ENCODE results near the gene RPGRIP1L. TPM values are rescaled to one million over a fixed set of nuclear protein-coding genes. Genes with fewer than 3 reads are reported as not detected.

The RPGRIP1L gene
- total and polyA plus RNA-seq, 2 donors from 2014 or later, result 4.3 to 10.2 TPM

DNA sequence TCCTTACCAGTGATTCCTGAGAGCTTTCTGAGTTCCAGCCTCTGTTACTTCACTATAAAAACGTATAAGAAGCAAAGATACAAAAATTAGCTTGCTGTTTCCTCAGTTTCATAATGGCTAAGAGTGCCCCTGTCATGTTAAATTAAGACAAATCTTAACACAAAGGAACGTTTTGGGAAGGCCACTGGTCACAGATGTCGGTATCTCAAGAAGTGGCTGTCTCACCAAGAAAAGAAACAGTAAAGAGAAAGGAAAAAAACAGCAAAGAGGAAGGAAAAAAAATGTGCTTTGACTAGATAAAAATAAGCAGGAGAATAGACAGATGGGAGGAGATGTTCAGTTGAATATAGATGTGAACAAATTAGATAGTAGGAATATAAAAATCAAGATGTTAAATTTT lies 105.9 kb downstream of the RPGRIP1L start:
- no peak for DNase-seq
- Histone ChIP-seq H3K27ac (ENCODE audit: low read depth in 2 of 2, low read length in 2 of 2) (no peak overlapping the region), H3K9ac (ENCODE audit: low read length in 3 of 3) (no peak overlapping the region), H3K9me3 (ENCODE audit: control insufficient read depth in 2 of 3, insufficient read depth in 1 of 3, low read length in 3 of 3) (peaks cover 0 to 3% (median 2%) of the 10 kb centered on the region in 3 donors), H3K4me3 (ENCODE audit: low read length in 3 of 3) (no peak overlapping the region), H3K36me3 (ENCODE audit: control insufficient read depth in 2 of 3, insufficient read depth in 3 of 3, low read length in 3 of 3) (no peaks in the 10 kb centered on the region), H3K4me1 (ENCODE audit: control insufficient read depth in 2 of 3, insufficient read depth in 2 of 3, low read depth in 1 of 3, low read length in 3 of 3) (no peaks in the 10 kb centered on the region), H3K27me3 (ENCODE audit: control insufficient read depth, insufficient read depth, low read length) (no peaks in the 10 kb centered on the region)
- intact Hi-C loops (cut with DNase I), result no loop called here
- FAIRE-seq, result no peak
- TF ChIP-seq, protein P1, sequence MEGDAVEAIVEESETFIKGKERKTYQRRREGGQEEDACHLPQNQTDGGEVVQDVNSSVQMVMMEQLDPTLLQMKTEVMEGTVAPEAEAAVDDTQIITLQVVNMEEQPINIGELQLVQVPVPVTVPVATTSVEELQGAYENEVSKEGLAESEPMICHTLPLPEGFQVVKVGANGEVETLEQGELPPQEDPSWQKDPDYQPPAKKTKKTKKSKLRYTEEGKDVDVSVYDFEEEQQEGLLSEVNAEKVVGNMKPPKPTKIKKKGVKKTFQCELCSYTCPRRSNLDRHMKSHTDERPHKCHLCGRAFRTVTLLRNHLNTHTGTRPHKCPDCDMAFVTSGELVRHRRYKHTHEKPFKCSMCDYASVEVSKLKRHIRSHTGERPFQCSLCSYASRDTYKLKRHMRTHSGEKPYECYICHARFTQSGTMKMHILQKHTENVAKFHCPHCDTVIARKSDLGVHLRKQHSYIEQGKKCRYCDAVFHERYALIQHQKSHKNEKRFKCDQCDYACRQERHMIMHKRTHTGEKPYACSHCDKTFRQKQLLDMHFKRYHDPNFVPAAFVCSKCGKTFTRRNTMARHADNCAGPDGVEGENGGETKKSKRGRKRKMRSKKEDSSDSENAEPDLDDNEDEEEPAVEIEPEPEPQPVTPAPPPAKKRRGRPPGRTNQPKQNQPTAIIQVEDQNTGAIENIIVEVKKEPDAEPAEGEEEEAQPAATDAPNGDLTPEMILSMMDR (IDR thresholded peaks at IDR 0.05; ENCODE audit: borderline replicate concordance, extremely low read depth, insufficient read depth), result no peak

DNA sequence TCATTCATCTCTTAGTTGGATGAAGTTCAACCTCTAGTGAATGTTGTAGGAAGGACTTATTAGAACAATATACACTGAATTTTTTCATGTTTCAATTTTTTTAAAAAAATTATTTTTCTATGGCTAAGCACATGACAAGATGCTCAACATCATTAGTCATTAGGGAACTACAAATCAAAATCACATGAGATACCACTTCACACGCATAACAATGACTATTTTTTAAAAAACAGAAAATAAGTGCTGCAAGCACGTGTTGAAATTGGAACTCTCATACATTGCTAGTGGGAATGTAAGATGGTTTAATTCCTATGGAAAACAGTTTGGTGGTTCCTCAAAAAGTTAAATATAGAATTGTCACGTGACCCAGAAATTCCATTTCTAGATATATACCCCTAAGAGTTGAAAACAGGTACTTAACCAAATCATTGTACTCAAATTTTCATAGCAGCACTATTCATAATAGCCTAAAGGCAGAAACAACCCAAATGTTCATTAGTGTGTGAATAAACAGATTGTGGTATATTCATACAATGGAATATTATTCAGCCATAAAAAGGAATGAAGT lies 115.5 kb downstream of the RPGRIP1L start:
- DNase-seq, result no peak
- no peak overlapping the region for H3K27ac ChIP-seq (ENCODE audit: low read depth in 2 of 2, low read length in 2 of 2)
- TF ChIP-seq, protein P1 (IDR thresholded peaks at IDR 0.05; ENCODE audit: borderline replicate concordance, extremely low read depth, insufficient read depth), result no peak
- no peak overlapping the region for H3K9ac ChIP-seq (ENCODE audit: low read length in 3 of 3)
- FAIRE-seq, result no peak
- H3K36me3 ChIP-seq (ENCODE audit: control insufficient read depth in 2 of 3, insufficient read depth in 3 of 3, low read length in 3 of 3), result no peaks in the 10 kb centered on the region
- H3K9me3 ChIP-seq (ENCODE audit: control insufficient read depth in 2 of 3, insufficient read depth in 1 of 3, low read length in 3 of 3), result peaks cover 0 to 8% (median 0%) of the 10 kb centered on the region in 3 donors
- no peaks in the 10 kb centered on the region for H3K4me1 ChIP-seq (ENCODE audit: control insufficient read depth in 2 of 3, insufficient read depth in 2 of 3, low read depth in 1 of 3, low read length in 3 of 3)
- intact Hi-C loops (cut with DNase I), result no loop called here
- no peak overlapping the region for H3K4me3 ChIP-seq (ENCODE audit: low read length in 3 of 3)
- H3K27me3 ChIP-seq (ENCODE audit: control insufficient read depth, insufficient read depth, low read length), result no peaks in the 10 kb centered on the region

GRCh38 chr16:53583401-53583800 lies 120.3 kb downstream of the RPGRIP1L start:
- FAIRE-seq (no peak), DNase-seq (no peak)
- Histone ChIP-seq H3K9me3 (ENCODE audit: control insufficient read depth in 2 of 3, insufficient read depth in 1 of 3, low read length in 3 of 3) (no peaks in the 10 kb centered on the region), H3K36me3 (ENCODE audit: control insufficient read depth in 2 of 3, insufficient read depth in 3 of 3, low read length in 3 of 3) (no peaks in the 10 kb centered on the region), H3K27me3 (ENCODE audit: control insufficient read depth, insufficient read depth, low read length) (no peaks in the 10 kb centered on the region), H3K9ac (ENCODE audit: low read length in 3 of 3) (no peak overlapping the region), H3K4me3 (ENCODE audit: low read length in 3 of 3) (no peak overlapping the region), H3K27ac (ENCODE audit: low read depth in 2 of 2, low read length in 2 of 2) (no peak overlapping the region), H3K4me1 (ENCODE audit: control insufficient read depth in 2 of 3, insufficient read depth in 2 of 3, low read depth in 1 of 3, low read length in 3 of 3) (no peaks in the 10 kb centered on the region)
- intact Hi-C loops (cut with DNase I), result no loop called here
- TF ChIP-seq, protein P1 (IDR thresholded peaks at IDR 0.05; ENCODE audit: borderline replicate concordance, extremely low read depth, insufficient read depth), result no peak

- FAIRE-seq (no peak), DNase-seq (no peak)
- TF ChIP-seq, protein P1 (IDR thresholded peaks at IDR 0.05; ENCODE audit: borderline replicate concordance, extremely low read depth, insufficient read depth), result no peak
- no peaks in the 10 kb centered on the region for H3K36me3 ChIP-seq (ENCODE audit: control insufficient read depth in 2 of 3, insufficient read depth in 3 of 3, low read length in 3 of 3)
- H3K4me1 ChIP-seq (ENCODE audit: control insufficient read depth in 2 of 3, insufficient read depth in 2 of 3, low read depth in 1 of 3, low read length in 3 of 3), result no peaks in the 10 kb centered on the region
- H3K9ac ChIP-seq (ENCODE audit: low read length in 3 of 3), result no peak overlapping the region
- no peaks in the 10 kb centered on the region for H3K9me3 ChIP-seq (ENCODE audit: control insufficient read depth in 2 of 3, insufficient read depth in 1 of 3, low read length in 3 of 3)
- intact Hi-C loops (cut with DNase I), result no loop called here
- H3K27me3 ChIP-seq (ENCODE audit: control insufficient read depth, insufficient read depth, low read length), result no peaks in the 10 kb centered on the region
- no peak overlapping the region for H3K27ac ChIP-seq (ENCODE audit: low read depth in 2 of 2, low read length in 2 of 2)
- H3K4me3 ChIP-seq (ENCODE audit: low read length in 3 of 3), result no peak overlapping the region
Measured at GRCh38 chr16:53581784-53582183, 121.9 kb downstream of the RPGRIP1L start.
